ENCODE results near the gene PRXL2B.

GRCh38 chr1:2604844-2605508 is 18.4 kb downstream of the PRXL2B start:
- TF ChIP-seq CTCF (IDR thresholded peaks at IDR 0.05) (no peak), POLR2AphosphoS5 (IDR thresholded peaks at IDR 0.05) (no peak), EP300 (IDR thresholded peaks at IDR 0.05; ENCODE audit: low read depth) (no peak)

Data from transverse colon (tissue), 4 donors.